Activated CD8-positive, alpha-beta memory T cell treated with anti-CD3 and anti-CD28 coated beads for 4 hours (primary cell): ENCODE data around the gene NDST1.

Experiments used
- DNase-seq, 2 donors: peaks; one replicate each; pipeline ENCODE4 v3.0.0-alpha.2; 2020; ENCODE audit warnings: low read depth in 2 of 2

Gene NDST1

GRCh38 chr5:150523472-150524350 lies 15.8 kb downstream of the NDST1 start:
- DNase-seq: no peak

GRCh38 chr5:150525163-150525562 lies 17.2 kb downstream of the NDST1 start:
- no peak for DNase-seq

DNA sequence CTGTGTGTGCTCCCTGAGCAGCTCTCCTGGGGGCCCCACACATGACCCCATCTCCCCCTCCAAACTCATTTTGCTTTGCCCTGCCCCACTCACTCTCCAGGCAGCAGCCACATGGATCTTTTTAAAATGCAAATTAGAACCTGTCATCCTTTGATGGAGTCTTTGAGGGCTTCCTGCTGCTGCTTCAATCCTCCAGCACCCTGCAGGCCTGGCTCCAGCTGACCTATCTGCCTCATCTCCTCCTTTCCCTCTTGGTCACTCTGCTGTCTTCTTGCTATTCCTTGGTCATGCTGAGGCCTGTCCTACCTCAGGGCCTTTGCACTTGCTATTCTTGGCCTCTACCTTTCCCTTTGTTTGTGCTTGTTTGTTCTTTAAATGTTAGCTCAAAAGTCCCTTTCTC lies 17.9 kb downstream of the NDST1 start:
- no peak for DNase-seq

DNA sequence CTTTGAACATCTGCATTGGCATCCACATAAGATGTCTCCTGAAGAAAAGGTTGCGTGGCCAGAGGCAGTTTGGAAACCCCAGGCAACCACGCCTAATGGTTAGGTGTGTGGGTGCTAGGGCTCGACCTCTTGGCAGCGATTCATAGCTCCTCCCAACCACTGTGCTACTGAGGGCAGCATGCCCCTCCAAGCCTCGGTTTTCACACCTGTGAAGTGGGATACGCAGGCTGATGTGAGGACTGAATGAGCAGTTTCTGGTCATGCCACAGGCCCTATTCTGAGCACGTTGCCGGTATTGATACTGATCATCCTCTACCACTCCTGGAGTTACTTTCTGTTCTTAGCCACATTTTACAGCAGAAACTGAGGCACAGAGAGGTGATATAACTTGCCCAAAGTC lies 19.1 kb downstream of the NDST1 start:
- no peak for DNase-seq

DNA sequence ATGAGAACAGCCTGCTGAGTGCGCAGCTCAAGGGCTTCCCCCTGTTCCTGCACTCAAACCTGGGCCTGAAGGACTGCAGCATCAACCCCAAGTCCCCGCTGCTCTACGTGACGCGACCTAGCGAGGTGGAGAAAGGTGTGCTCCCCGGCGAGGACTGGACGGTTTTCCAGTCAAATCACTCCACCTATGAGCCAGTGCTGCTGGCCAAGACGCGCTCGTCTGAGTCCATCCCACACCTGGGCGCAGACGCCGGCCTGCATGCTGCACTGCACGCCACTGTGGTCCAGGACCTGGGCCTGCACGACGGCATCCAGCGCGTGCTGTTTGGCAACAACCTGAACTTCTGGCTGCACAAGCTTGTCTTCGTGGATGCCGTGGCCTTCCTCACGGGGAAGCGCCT lies 19.9 kb downstream of the NDST1 start:
- no peak for DNase-seq

DNA sequence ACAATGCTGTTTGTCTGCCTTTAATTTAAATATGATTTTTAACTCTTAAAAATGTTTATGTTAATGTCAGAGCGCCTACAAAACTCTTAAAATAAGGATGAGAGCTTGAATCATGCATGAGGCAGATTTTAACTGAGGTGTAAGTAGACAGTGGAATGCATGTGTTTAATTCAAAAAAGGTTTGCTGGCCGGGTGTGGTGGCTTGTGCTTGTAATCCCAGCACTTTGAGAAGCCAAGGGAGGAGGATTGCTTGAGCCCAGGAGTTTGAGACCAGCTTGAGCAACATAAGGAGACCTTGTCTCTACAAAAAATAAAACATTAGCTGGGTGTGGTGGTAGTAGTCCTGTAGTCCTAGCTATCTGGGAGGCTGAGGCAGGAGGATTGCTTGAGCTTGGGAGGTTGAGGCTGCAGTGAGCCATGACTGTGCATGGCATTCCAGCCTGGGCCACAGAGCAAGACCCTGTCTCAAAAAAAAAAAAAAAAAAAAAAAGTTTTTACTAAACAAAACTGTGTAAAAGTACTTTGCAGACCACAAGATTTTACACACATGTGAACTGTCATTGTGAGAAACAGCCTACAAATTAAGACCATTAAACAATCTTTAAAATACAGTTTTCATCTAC lies 21.1 kb downstream of the NDST1 start:
- DNase-seq: no peak

DNA sequence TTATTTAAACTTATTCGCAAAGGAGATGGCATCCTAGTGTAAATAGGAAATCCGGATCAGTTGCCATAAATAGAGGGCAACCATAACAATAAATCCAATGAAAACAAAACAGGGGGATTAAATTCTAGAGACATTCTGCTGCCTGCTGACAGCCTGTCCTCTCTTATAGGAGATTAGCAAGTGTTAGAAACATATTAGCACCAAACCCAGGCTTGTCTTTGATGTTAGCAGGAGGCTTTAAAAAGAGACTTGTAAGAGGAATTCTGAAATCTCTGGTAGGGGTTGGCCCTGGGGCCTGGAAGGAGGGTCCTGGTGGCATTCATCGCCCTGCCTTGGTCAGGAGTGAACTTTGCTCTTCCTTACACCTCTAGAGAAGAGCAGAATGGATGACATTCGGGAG lies 21.6 kb downstream of the NDST1 start:
- no peak for DNase-seq

DNA sequence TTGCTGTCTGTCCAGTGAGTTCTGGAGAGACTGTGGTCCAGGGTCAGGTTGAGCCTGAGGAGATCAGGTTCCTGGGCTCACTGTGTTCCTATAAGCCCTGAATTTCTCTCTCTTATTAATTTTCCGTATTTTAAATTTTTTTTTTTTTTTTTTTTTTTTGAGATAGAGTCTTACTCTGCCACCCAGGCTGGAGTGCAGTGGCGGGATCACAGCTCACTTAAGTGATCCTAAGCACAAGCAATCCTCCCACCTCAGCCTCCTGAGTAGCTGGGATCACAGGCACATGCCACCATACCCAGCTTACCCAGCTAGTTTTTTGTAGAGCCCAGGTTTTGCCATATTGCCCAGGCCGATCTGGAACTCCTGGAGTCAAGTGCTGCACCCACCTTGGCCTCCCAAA lies 22.5 kb downstream of the NDST1 start:
- DNase-seq: no peak

- no peak for DNase-seq
Measured at GRCh38 chr5:150530951-150531588, 23.1 kb downstream of the NDST1 start.

- no peak for DNase-seq
Measured at GRCh38 chr5:150531686-150532085, 23.8 kb downstream of the NDST1 start.

DNA sequence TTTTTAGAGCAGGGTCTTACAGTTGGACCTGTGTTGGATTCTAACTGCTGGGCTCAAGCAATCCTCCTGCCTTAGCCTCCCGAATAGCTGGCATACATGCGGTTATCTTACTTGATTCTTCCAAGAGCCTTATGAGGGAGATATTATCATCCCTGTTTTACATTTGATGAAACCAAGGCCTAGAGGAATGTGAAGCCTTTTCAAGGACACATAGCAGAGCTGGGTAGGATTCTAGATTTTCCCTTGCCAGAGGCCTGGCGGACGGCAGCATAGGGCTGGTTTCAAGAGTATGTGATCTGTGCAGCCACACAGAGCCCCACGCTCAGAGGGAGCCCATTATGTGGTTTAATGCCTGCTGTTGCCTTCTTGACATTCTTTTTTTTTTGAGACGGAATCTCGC lies 24.2 kb downstream of the NDST1 start:
- no peak for DNase-seq

GRCh38 chr5:150532996-150533395 lies 25.1 kb downstream of the NDST1 start:
- DNase-seq: no peak

DNA sequence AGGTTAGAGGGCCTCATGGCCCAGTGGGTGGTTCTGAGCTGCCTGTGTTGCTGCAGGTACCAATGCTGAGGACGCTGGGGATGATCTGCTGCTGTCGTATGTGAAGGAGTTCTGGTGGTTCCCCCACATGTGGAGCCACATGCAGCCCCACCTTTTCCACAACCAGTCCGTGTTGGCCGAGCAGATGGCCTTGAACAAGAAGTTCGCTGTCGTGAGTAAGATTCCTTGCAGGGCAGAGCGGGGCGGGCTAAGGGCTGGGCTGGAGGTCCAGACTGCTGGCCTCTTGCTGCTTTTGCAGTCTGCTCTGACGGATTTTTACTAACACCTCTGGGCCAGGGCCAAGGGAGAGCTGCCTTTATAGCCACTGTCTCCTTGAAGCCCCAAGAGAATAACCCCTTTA lies 26.9 kb downstream of the NDST1 start:
- no peak for DNase-seq

DNA sequence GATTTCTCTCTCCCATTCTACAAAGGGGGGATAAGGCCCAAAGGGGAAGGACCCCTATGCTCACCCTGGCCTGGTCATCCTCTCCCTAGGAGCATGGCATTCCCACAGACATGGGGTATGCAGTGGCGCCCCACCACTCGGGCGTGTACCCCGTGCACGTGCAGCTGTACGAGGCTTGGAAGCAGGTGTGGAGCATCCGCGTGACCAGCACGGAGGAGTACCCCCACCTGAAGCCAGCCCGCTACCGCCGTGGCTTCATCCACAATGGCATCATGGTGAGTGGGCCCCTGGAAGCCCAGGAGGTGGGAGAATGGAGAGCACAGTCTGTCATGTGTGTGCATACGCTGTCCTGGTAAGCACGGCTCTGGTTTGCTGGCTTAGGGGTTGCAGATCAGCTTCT lies 27.7 kb downstream of the NDST1 start:
- DNase-seq: no peak

GRCh38 chr5:150538007-150538917 lies 30.3 kb downstream of the NDST1 start:
- no peak for DNase-seq

GRCh38 chr5:150539206-150539605 lies 31.3 kb downstream of the NDST1 start:
- no peak for DNase-seq

DNA sequence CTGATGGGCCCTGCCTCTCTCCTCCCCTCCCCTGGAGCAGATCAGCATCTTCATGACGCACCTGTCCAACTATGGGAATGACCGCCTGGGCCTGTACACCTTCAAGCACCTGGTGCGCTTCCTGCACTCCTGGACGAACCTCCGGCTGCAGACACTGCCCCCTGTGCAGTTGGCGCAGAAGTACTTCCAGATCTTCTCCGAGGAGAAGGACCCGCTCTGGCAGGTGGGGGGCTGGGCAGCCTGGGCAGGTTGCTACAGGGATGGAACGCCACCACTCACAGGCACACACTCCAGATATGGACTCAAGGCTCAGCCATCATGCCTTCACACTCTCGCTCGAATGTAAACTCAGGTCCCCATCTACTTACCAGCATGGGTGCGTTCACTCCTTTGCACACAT lies 32.1 kb downstream of the NDST1 start:
- DNase-seq: no peak

- no peak for DNase-seq
Measured at GRCh38 chr5:150540615-150541396, 32.9 kb downstream of the NDST1 start.

GRCh38 chr5:150541397-150541675 lies 33.4 kb downstream of the NDST1 start:
- DNase-seq: no peak

DNA sequence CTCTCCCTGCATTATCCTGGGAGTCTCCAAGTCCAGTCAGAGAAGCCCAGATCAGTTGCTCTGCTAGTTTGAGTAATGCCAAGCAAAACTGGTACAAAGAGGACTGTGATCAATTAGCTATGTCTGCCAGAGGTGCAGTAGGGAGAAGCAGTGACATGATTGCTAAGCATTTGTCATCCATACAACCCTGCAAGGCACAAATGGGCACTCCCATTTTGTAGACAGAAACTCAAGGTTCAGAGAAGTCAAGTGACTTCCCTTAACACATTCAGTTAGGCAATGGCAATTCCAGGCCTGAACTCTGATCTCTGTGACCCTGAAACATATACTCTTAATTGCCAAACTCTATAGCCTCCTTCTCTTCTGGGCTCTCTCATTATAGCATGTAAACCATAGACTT lies 34.0 kb downstream of the NDST1 start:
- no peak for DNase-seq

GRCh38 chr5:150542933-150543445 lies 35.1 kb downstream of the NDST1 start:
- DNase-seq: no peak
